Measurements from ENCODE around the gene CNST.
A peak's percentile ranks its signal among the peaks of the same experiment; 100 is the strongest.
"Not testable (repeated sequence)": the region's sequence is repeated elsewhere in the genome, so short reads cannot be mapped to it uniquely, and the experiment has no call there.

CNST gene

GRCh38 chr1:246558041-246558440 is 8.2 kb upstream of the CNST start:
- no peak for DNase-seq (ENCODE audit: low spot score)

GRCh38 chr1:246559310-246559709 is 6.9 kb upstream of the CNST start:
- DNase-seq (ENCODE audit: low spot score): no peak

GRCh38 chr1:246560833-246561232 is 5.4 kb upstream of the CNST start:
- not testable (repeated sequence) for DNase-seq (ENCODE audit: low spot score)

- DNase-seq (ENCODE audit: low spot score): no peak
These were observed 1.2 kb upstream of the CNST start for GRCh38 chr1:246564839-246565750.

- DNase-seq (ENCODE audit: low spot score): no peak
These were observed 517 bp upstream of the CNST start for GRCh38 chr1:246565751-246566127.

GRCh38 chr1:246566813-246567645 is 773 bp downstream of the CNST start:
- peak; percentile 72 for DNase-seq (ENCODE audit: low spot score)

GRCh38 chr1:246567646-246568235 is 1.5 kb downstream of the CNST start:
- DNase-seq (ENCODE audit: low spot score): no peak

- DNase-seq (ENCODE audit: low spot score): no peak
These were observed 3.3 kb downstream of the CNST start for GRCh38 chr1:246569248-246570238.

GRCh38 chr1:246571309-246571708 is 5.1 kb downstream of the CNST start:
- not testable (repeated sequence) for DNase-seq (ENCODE audit: low spot score)

- no peak for DNase-seq (ENCODE audit: low spot score)
These were observed 5.7 kb downstream of the CNST start for GRCh38 chr1:246571953-246572352.

GRCh38 chr1:246572785-246573184 is 6.5 kb downstream of the CNST start:
- no peak for DNase-seq (ENCODE audit: low spot score)

GRCh38 chr1:246573491-246573890 is 7.2 kb downstream of the CNST start:
- DNase-seq (ENCODE audit: low spot score): no peak

GRCh38 chr1:246576709-246577032 is 10.4 kb downstream of the CNST start:
- DNase-seq (ENCODE audit: low spot score): no peak

GRCh38 chr1:246577082-246577719 is 10.9 kb downstream of the CNST start:
- no peak for DNase-seq (ENCODE audit: low spot score)

- DNase-seq (ENCODE audit: low spot score): no peak
These were observed 11.5 kb downstream of the CNST start for GRCh38 chr1:246577720-246578106.

- no peak for DNase-seq (ENCODE audit: low spot score)
These were observed 13.6 kb downstream of the CNST start for GRCh38 chr1:246579818-246580217.

GRCh38 chr1:246580497-246581370 is 14.5 kb downstream of the CNST start:
- no peak for DNase-seq (ENCODE audit: low spot score)

- no peak for DNase-seq (ENCODE audit: low spot score)
These were observed 16.2 kb downstream of the CNST start for GRCh38 chr1:246582301-246583055.

GRCh38 chr1:246583056-246583440 is 16.8 kb downstream of the CNST start:
- no peak for DNase-seq (ENCODE audit: low spot score)
